Airway epithelial cell (primary cell): ENCODE measurements around the gene SLC25A1. TPM values are rescaled to one million over a fixed set of nuclear protein-coding genes. Genes with fewer than 3 reads are reported as not detected.

Experiments used
- total RNA-seq: library from RNA; depleted of rRNA; stranded (reverse); fragments of >200 nt; gene quantifications from 2 replicates; pipeline ENCODE4 v1.2.3, GENCODE V29; 2015

SLC25A1 gene
- total RNA-seq: 154 and 167 TPM in 2 replicates

DNA sequence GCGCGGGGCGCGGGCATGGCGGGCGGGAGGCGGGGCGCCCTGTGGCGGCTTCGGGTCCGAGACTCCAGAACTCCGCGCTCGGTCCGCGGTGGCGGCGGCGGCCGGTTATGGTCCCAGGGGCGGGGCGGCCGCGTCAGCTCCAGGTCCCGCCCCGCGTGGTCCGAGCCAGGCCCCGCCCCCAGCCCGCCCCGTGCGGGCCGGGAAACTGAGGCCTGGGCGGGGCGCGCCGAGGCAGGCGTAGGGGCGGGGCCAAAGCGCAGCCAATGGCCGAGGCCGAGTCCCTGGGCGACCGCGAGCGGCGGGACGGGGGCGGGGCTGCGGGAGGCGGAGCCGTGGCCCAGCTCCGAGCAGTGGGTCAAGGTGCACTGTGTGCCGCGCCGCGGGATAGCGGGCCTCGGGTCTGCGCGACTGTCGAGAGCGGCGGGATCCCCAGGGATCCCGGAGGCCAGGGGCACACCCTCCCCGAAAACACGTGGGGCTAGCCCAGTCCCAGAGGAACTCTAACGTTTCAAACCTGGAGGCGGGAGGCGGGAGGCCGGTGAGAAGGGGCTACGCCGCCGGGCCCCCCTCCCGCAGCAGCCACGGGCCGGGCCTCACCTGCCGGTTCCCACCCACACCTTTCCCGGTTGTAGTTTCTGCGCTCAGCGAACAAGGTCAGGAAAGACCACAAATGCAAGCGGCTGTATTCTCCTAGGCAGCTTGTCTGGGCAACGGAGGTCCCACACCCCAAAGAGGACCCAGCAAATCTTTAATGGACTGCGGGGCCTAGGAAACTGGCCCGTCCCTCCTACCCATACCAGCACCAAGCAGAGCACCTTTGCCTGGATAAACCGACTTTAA, at the start of gene SLC25A1:
SLC25A1 (minus strand) TSS at position 80 of the 840 bp plus-strand sequence; CDS start at position 17, 63 bp downstream.

DNA sequence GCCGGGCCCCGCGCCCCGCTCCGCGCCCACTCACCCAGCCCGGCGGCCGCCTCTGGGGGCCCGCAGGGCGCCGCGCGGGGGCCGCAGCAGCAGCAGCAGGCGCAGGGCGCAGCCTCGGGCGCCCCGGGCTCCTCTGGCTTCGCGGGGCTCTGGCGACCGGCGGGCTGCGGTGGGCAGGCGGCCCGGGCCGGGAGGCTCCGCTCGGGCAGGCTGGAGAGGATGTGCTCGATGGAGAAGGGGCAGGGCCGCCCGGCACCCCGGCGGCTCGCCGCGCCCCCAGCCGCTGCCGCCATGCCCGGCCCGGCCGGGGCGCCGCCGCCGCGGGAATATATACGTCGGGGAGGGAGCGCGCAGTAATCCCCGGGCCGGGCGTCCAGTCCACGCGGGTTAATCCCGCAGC, 28.5 kb downstream of the SLC25A1 start, which contains the start of gene GSC2:
GSC2 (minus strand) TSS at position 302 of the 400 bp plus-strand sequence; CDS start at position 293, 9 bp downstream.

DNA sequence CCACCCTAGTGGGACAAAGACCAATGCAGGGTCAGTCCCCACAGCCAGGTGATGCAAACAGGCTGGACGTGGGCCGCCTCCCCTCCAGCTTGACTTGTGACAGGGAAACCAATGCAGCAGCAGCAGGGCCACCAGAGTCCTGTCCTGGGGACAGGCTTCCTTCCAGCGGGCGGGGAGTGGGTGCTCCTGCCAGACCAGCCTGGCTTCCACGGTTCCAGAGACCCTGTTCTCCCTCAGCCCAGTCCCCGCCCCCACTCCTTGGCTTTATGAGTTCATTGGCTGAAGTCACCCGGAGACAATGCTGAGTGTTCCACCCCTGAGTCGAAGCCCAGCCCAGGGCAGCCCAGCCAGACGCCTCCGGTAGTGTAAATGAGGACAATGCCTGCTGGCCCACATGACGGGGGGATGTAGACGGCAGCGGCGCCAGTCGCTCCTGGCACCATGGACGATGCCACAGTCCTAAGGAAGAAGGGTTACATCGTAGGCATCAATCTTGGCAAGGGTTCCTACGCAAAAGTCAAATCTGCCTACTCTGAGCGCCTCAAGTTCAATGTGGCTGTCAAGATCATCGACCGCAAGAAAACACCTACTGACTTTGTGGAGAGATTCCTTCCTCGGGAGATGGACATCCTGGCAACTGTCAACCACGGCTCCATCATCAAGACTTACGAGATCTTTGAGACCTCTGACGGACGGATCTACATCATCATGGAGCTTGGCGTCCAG, 47.4 kb downstream of the SLC25A1 start, which contains the start of gene TSSK2:
TSSK2 (plus strand) TSS at position 350 of the 726 bp plus-strand sequence; CDS start at position 442, 92 bp downstream.

Other genes starting within 250 kb of the SLC25A1 start
- 8.7 and 14.2 TPM in 2 replicates for gene PRODH, start 242.4 kb downstream of the SLC25A1 start, total RNA-seq
- 51.6 and 56.5 TPM in 2 replicates for gene DGCR2, start 56.3 kb downstream of the SLC25A1 start, total RNA-seq
- not detected in 2 replicates for gene TSSK2, start 47.4 kb downstream of the SLC25A1 start, total RNA-seq
- 20.0 and 22.0 TPM in 2 replicates for gene ESS2, start 34.1 kb downstream of the SLC25A1 start, total RNA-seq
- gene GSC2, start 28.4 kb downstream of the SLC25A1 start, total RNA-seq: 0.23 TPM in 1 of 2 replicates, not detected in the other
- gene CLTCL1, start 113.0 kb upstream of the SLC25A1 start, total RNA-seq: 5.8 and 7.9 TPM in 2 replicates